ENCODE results near the gene SEMA3B.
"Not testable (repeated sequence)": the region's sequence is repeated elsewhere in the genome, so short reads cannot be mapped to it uniquely, and the experiment has no call there.

The SEMA3B gene

GRCh38 chr3:50261505-50261904 lies 7.4 kb upstream of the SEMA3B start:
- no peak overlapping the region for H3K4me3 Mint-ChIP-seq
- H3K36me3 Mint-ChIP-seq, result peaks cover 2% of the 10 kb centered on the region
- peaks cover 3% of the 10 kb centered on the region for H3K27me3 Mint-ChIP-seq
- peaks cover 4% of the 10 kb centered on the region for H3K4me1 Mint-ChIP-seq
- no peaks in the 10 kb centered on the region for H3K9me3 Mint-ChIP-seq
- no peak overlapping the region for H3K27ac Mint-ChIP-seq

- not testable (repeated sequence) for H3K36me3 Mint-ChIP-seq, H3K4me1 Mint-ChIP-seq, H3K4me3 Mint-ChIP-seq, H3K27ac Mint-ChIP-seq, H3K9me3 Mint-ChIP-seq, H3K27me3 Mint-ChIP-seq
These were observed 6.7 kb upstream of the SEMA3B start for GRCh38 chr3:50262200-50262599.

- H3K4me1 Mint-ChIP-seq, result peaks cover 4% of the 10 kb centered on the region
- H3K36me3 Mint-ChIP-seq, result no peaks in the 10 kb centered on the region
- peaks cover 3% of the 10 kb centered on the region for H3K27me3 Mint-ChIP-seq
- H3K27ac Mint-ChIP-seq, result no peak overlapping the region
- H3K4me3 Mint-ChIP-seq, result no peak overlapping the region
- H3K9me3 Mint-ChIP-seq, result no peaks in the 10 kb centered on the region
These were observed 6.2 kb upstream of the SEMA3B start for GRCh38 chr3:50262778-50263177.

- Mint-ChIP-seq H3K27me3 (peaks cover 3% of the 10 kb centered on the region), H3K9me3 (no peaks in the 10 kb centered on the region), H3K36me3 (no peaks in the 10 kb centered on the region), H3K4me1 (peaks cover 4% of the 10 kb centered on the region), H3K27ac (no peak overlapping the region), H3K4me3 (no peak overlapping the region)
These were observed 5.2 kb upstream of the SEMA3B start for GRCh38 chr3:50263478-50264382.

GRCh38 chr3:50264383-50264963 lies 4.5 kb upstream of the SEMA3B start:
- Mint-ChIP-seq H3K4me1 (peaks cover 4% of the 10 kb centered on the region), H3K27me3 (peaks cover 3% of the 10 kb centered on the region), H3K9me3 (no peaks in the 10 kb centered on the region), H3K36me3 (no peaks in the 10 kb centered on the region), H3K4me3 (no peak overlapping the region), H3K27ac (no peak overlapping the region)

GRCh38 chr3:50264964-50265485 lies 3.9 kb upstream of the SEMA3B start:
- Mint-ChIP-seq H3K4me1 (no peaks in the 10 kb centered on the region), H3K27ac (no peak overlapping the region), H3K9me3 (no peaks in the 10 kb centered on the region), H3K4me3 (no peak overlapping the region), H3K27me3 (peaks cover 3% of the 10 kb centered on the region), H3K36me3 (no peaks in the 10 kb centered on the region)

- Mint-ChIP-seq H3K4me1 (no peaks in the 10 kb centered on the region), H3K27me3 (peaks cover 3% of the 10 kb centered on the region), H3K4me3 (no peak overlapping the region), H3K36me3 (no peaks in the 10 kb centered on the region), H3K27ac (no peak overlapping the region), H3K9me3 (no peaks in the 10 kb centered on the region)
These were observed 3.4 kb upstream of the SEMA3B start for GRCh38 chr3:50265571-50265970.

GRCh38 chr3:50266017-50266416 lies 2.9 kb upstream of the SEMA3B start:
- H3K4me1 Mint-ChIP-seq, result no peaks in the 10 kb centered on the region
- H3K36me3 Mint-ChIP-seq, result no peaks in the 10 kb centered on the region
- H3K27ac Mint-ChIP-seq, result no peak overlapping the region
- no peaks in the 10 kb centered on the region for H3K9me3 Mint-ChIP-seq
- peaks cover 3% of the 10 kb centered on the region for H3K27me3 Mint-ChIP-seq
- H3K4me3 Mint-ChIP-seq, result no peak overlapping the region

GRCh38 chr3:50266836-50267235 lies 2.1 kb upstream of the SEMA3B start:
- H3K4me1 Mint-ChIP-seq, result no peaks in the 10 kb centered on the region
- H3K27me3 Mint-ChIP-seq, result peaks cover 3% of the 10 kb centered on the region
- no peak overlapping the region for H3K4me3 Mint-ChIP-seq
- H3K36me3 Mint-ChIP-seq, result no peaks in the 10 kb centered on the region
- H3K27ac Mint-ChIP-seq, result no peak overlapping the region
- no peaks in the 10 kb centered on the region for H3K9me3 Mint-ChIP-seq

GRCh38 chr3:50267280-50267913 lies 1.6 kb upstream of the SEMA3B start:
- Mint-ChIP-seq H3K36me3 (no peaks in the 10 kb centered on the region), H3K9me3 (no peaks in the 10 kb centered on the region), H3K27me3 (peaks cover 3% of the 10 kb centered on the region), H3K4me3 (no peak overlapping the region), H3K4me1 (no peaks in the 10 kb centered on the region), H3K27ac (no peak overlapping the region)

GRCh38 chr3:50268276-50268675 lies 671 bp upstream of the SEMA3B start:
- no peaks in the 10 kb centered on the region for H3K36me3 Mint-ChIP-seq
- H3K4me1 Mint-ChIP-seq, result peaks cover 5% of the 10 kb centered on the region
- no peak overlapping the region for H3K4me3 Mint-ChIP-seq
- no peaks in the 10 kb centered on the region for H3K9me3 Mint-ChIP-seq
- H3K27ac Mint-ChIP-seq, result no peak overlapping the region
- peaks cover 7% of the 10 kb centered on the region for H3K27me3 Mint-ChIP-seq

GRCh38 chr3:50269460-50269859 lies 513 bp downstream of the SEMA3B start:
- Mint-ChIP-seq H3K27me3 (peaks cover 12% of the 10 kb centered on the region), H3K4me1 (peaks cover 11% of the 10 kb centered on the region), H3K27ac (no peak overlapping the region), H3K36me3 (no peaks in the 10 kb centered on the region), H3K9me3 (no peaks in the 10 kb centered on the region), H3K4me3 (no peak overlapping the region)

GRCh38 chr3:50269977-50270413 lies 1.0 kb downstream of the SEMA3B start:
- no peaks in the 10 kb centered on the region for H3K36me3 Mint-ChIP-seq
- H3K9me3 Mint-ChIP-seq, result no peaks in the 10 kb centered on the region
- peaks cover 15% of the 10 kb centered on the region for H3K4me1 Mint-ChIP-seq
- H3K4me3 Mint-ChIP-seq, result no peak overlapping the region
- H3K27me3 Mint-ChIP-seq, result peaks cover 15% of the 10 kb centered on the region
- no peak overlapping the region for H3K27ac Mint-ChIP-seq

- Mint-ChIP-seq H3K27me3 (peaks cover 19% of the 10 kb centered on the region), H3K36me3 (no peaks in the 10 kb centered on the region), H3K4me3 (no peak overlapping the region), H3K27ac (no peak overlapping the region), H3K4me1 (peaks cover 21% of the 10 kb centered on the region), H3K9me3 (no peaks in the 10 kb centered on the region)
These were observed 1.7 kb downstream of the SEMA3B start for GRCh38 chr3:50270422-50271224.

- H3K9me3 Mint-ChIP-seq, result no peaks in the 10 kb centered on the region
- peaks cover 26% of the 10 kb centered on the region for H3K4me1 Mint-ChIP-seq
- no peak overlapping the region for H3K27ac Mint-ChIP-seq
- H3K4me3 Mint-ChIP-seq, result no peak overlapping the region
- no peaks in the 10 kb centered on the region for H3K36me3 Mint-ChIP-seq
- H3K27me3 Mint-ChIP-seq, result peaks cover 19% of the 10 kb centered on the region
These were observed 2.5 kb downstream of the SEMA3B start for GRCh38 chr3:50271314-50271936.

Measured in activated naive CD4-positive, alpha-beta T cell treated with anti-CD3 and anti-CD28 coated beads, Interleukin-2, amount 50 U/mL, for 24 hours (primary cell).